ENCODE results near the gene CASZ1. TPM values are rescaled to one million over a fixed set of nuclear protein-coding genes. Genes with fewer than 3 reads are reported as not detected.

The CASZ1 gene
- total and polyA plus RNA-seq, 9 of the 15 experiments (the other 6 are each of a cell fraction or from before 2014, with no cell fraction given) = 0.01 to 4.0 (median 0.76) TPM; not detected in 1

- no peak for TF ChIP-seq CTCFL (IDR thresholded peaks at IDR 0.05; ENCODE audit: borderline replicate concordance, insufficient read depth, low read depth, low read length, poor library complexity, severe bottlenecking)
- no peak for TF ChIP-seq ZNF695 (CRISPR knock-in tag; IDR thresholded peaks at IDR 0.05)
- TF ChIP-seq CREB3 (tag; conservative IDR thresholded peaks at IDR 0.05; ENCODE audit: low read depth) = no peak
- no peak for TF ChIP-seq GATAD2B (IDR thresholded peaks at IDR 0.05; ENCODE audit: borderline replicate concordance)
- TF ChIP-seq ARID3A (IDR thresholded peaks at IDR 0.05; ENCODE audit: borderline replicate concordance, low read depth, low read length) = peak; percentile 50; the same call in 1 of the 2 replicates
Observed at GRCh38 chr1:10717296-10718082, 79.0 kb downstream of the CASZ1 start (continued).
